K562 (cell line): ENCODE results near the gene SGPL1.

ENCODE experiments used
- CBX2 ChIP-seq: fragments of 200-600 bp; sonication (generic); IDR thresholded peaks from one replicate; pipeline ENCODE4 v1.6.1; 2012; ENCODE audit warnings: mild to moderate bottlenecking, low read length, inconsistent platforms; ENCODE audit not compliant: insufficient read depth, poor library complexity, severe bottlenecking
- DMBX1 ChIP-seq: fragments of 250-450 bp; sonication (Bioruptor Pico); IDR thresholded peaks from 2 replicates; pipeline ENCODE4 v1.8.0; 2022; ENCODE audit warnings: inconsistent platforms, mild to moderate bottlenecking, moderate library complexity, borderline replicate concordance
- EZH2 ChIP-seq: IDR thresholded peaks from 2 replicates; pipeline ENCODE4 v1.6.1; 2012; ENCODE audit warnings: low read depth, mild to moderate bottlenecking, inconsistent platforms, low read length, borderline replicate concordance
- MTA1 ChIP-seq: fragments of 450-650 bp; IDR thresholded peaks from 2 replicates; pipeline ENCODE4 v1.6.1; 2017; ENCODE audit warnings: borderline replicate concordance
- POLR2A ChIP-seq: fragments of 450-650 bp; conservative IDR thresholded peaks from 2 replicates; pipeline ENCODE4 v1.6.1; 2016
- POU5F1 ChIP-seq: fragments of 150-350 bp; IDR thresholded peaks from 2 replicates; pipeline ENCODE4 v1.6.1; 2014; ENCODE audit warnings: borderline replicate concordance, low read length, low read depth, mild to moderate bottlenecking; ENCODE audit not compliant: partially characterized antibody
- RAD21 ChIP-seq, 2 experiments: fragments of 250-450 bp in 1 of 2; fragments of 450-650 bp in 1 of 2; sonication (Bioruptor Pico) in 1 of 2; formaldehyde crosslinking in 1 of 2; IDR thresholded peaks in 1 of 2; conservative IDR thresholded peaks in 1 of 2; 2 replicates each; pipeline versions ENCODE4 v1.4.0 to v1.8.0; 2020 to 2022; ENCODE audit warnings: mild to moderate bottlenecking in 2 of 2, moderate library complexity in 1 of 2
- TOE1 ChIP-seq, 2 experiments: fragments of 450-650 bp in 1 of 2; sonication (generic) in 1 of 2; formaldehyde crosslinking in 1 of 2; IDR thresholded peaks; 2 replicates each; pipeline versions ENCODE4 v1.7.1 to v1.8.0; 2016 to 2022; ENCODE audit warnings: borderline replicate concordance in 2 of 2, mild to moderate bottlenecking in 2 of 2, antibody characterized with exemption in 1 of 2, inconsistent platforms in 1 of 2, low read depth in 1 of 2, missing genetic modification reagents in 1 of 2, moderate library complexity in 1 of 2
- ZNF384 ChIP-seq: IDR thresholded peaks from 2 replicates; pipeline ENCODE4 v1.6.1; 2012; ENCODE audit warnings: low read depth, low read length, improper control_type of control experiment
- TF ChIP-seq, protein P1 (sequence below), 3 experiments: IDR thresholded peaks in 2 of 3; conservative IDR thresholded peaks in 1 of 3; 2 replicates each; pipeline ENCODE4 v1.5.1; 2011 to 2012; ENCODE audit warnings: low read length in 3 of 3, mild to moderate bottlenecking in 3 of 3, control low read depth in 2 of 3, improper control_type of control experiment in 1 of 3, inconsistent platforms in 1 of 3, low read depth in 1 of 3, mixed read lengths in 1 of 3, moderate library complexity in 1 of 3; ENCODE audit not compliant: insufficient read depth in 2 of 3
- TF ChIP-seq, protein P2 (sequence below): sonication (generic); formaldehyde crosslinking; IDR thresholded peaks from 2 replicates; pipeline ENCODE4 v1.8.0; 2022; ENCODE audit warnings: mild to moderate bottlenecking, missing genetic modification reagents

GRCh38 chr10:70836319-70836718 lies 20.6 kb downstream of the SGPL1 start:
- TF ChIP-seq, protein P1, sequence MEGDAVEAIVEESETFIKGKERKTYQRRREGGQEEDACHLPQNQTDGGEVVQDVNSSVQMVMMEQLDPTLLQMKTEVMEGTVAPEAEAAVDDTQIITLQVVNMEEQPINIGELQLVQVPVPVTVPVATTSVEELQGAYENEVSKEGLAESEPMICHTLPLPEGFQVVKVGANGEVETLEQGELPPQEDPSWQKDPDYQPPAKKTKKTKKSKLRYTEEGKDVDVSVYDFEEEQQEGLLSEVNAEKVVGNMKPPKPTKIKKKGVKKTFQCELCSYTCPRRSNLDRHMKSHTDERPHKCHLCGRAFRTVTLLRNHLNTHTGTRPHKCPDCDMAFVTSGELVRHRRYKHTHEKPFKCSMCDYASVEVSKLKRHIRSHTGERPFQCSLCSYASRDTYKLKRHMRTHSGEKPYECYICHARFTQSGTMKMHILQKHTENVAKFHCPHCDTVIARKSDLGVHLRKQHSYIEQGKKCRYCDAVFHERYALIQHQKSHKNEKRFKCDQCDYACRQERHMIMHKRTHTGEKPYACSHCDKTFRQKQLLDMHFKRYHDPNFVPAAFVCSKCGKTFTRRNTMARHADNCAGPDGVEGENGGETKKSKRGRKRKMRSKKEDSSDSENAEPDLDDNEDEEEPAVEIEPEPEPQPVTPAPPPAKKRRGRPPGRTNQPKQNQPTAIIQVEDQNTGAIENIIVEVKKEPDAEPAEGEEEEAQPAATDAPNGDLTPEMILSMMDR (IDR thresholded peaks at IDR 0.05 in 2 of 3, conservative IDR thresholded peaks at IDR 0.05 in 1 of 3; ENCODE audit: insufficient read depth in 2 of 3, low read depth in 1 of 3, low read length in 3 of 3): no peak
- TF ChIP-seq MTA1: no peak
- TF ChIP-seq CBX2: no peak
- TF ChIP-seq, protein P2, sequence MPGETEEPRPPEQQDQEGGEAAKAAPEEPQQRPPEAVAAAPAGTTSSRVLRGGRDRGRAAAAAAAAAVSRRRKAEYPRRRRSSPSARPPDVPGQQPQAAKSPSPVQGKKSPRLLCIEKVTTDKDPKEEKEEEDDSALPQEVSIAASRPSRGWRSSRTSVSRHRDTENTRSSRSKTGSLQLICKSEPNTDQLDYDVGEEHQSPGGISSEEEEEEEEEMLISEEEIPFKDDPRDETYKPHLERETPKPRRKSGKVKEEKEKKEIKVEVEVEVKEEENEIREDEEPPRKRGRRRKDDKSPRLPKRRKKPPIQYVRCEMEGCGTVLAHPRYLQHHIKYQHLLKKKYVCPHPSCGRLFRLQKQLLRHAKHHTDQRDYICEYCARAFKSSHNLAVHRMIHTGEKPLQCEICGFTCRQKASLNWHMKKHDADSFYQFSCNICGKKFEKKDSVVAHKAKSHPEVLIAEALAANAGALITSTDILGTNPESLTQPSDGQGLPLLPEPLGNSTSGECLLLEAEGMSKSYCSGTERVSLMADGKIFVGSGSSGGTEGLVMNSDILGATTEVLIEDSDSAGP: no peak
- no peak for TF ChIP-seq RAD21 (CRISPR knock-in tag; conservative IDR thresholded peaks at IDR 0.05 in 1 of 2, IDR thresholded peaks at IDR 0.05 in 1 of 2)
- no peak for TF ChIP-seq DMBX1 (CRISPR knock-in tag)
- no peak for TF ChIP-seq POLR2A
- TF ChIP-seq TOE1 (IDR thresholded peaks at IDR 0.05; ENCODE audit: borderline replicate concordance): no peak
- no peak for TF ChIP-seq TOE1 (CRISPR knock-in tag; IDR thresholded peaks at IDR 0.05; ENCODE audit: borderline replicate concordance, low read depth)
- no peak for TF ChIP-seq POU5F1
- no peak for TF ChIP-seq EZH2
- TF ChIP-seq ZNF384: no peak
